Hindlimb muscle (tissue), 1 donor: ENCODE data around the gene MAP7. TPM values are rescaled to one million over a fixed set of nuclear protein-coding genes. Genes with fewer than 3 reads are reported as not detected.

Experiments
- DNase-seq: peaks from one replicate; pipeline ENCODE4 v3.0.0-alpha.2; 2013
- polyA plus RNA-seq: library from polyadenylated mRNA; unstranded; fragments of 120-200 nt; gene quantifications from one replicate; pipeline ENCODE4 v1.2.1, GENCODE V29; 2013; ENCODE audit not compliant: insufficient read length

Gene MAP7
- polyA plus RNA-seq, 1 donor, result 0.45 TPM

- no peak for DNase-seq
Measured at GRCh38 chr6:136528477-136528876, 21.7 kb downstream of the MAP7 start.

DNA sequence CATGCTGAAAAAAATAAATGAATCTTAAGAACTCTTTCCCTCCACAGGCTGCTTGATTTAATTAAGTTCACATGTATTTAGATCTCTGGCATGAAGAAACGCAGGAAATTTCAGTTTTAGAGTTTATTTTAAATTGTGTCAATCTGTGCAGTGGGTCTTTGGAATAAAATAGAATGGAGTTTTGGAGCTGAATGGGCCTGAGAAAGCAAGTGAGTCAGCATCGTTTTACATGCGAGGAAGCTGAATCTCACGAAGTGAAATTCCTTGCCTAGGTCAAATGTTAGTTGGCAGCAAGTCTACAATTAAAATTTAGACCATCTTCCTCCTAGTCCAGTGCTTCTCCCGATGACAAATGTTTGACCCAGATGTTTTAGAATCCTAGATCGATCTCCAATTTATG, 22.4 kb downstream of the MAP7 start:
- no peak for DNase-seq

DNA sequence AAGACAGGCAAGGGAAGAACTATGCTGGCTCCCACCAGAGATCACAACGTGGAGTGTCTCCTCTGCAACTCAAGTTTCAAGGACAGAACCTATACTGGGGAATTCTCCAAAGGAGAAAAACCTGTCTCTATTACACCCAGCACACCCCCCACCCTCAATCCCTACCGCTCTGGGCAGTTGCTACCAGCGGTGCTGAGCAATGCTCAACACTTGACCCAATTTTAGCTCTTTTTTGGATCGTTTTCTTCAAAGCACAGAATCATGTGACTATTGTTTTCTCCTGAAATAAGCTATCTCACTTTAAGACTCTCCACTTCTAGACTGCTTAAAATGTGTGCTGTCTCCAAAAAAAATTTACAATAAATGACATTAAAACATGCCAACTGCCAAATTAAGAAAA, 23.3 kb downstream of the MAP7 start:
- DNase-seq, result no peak

- DNase-seq, result no peak
Measured at GRCh38 chr6:136526196-136526930, 23.9 kb downstream of the MAP7 start.

DNA sequence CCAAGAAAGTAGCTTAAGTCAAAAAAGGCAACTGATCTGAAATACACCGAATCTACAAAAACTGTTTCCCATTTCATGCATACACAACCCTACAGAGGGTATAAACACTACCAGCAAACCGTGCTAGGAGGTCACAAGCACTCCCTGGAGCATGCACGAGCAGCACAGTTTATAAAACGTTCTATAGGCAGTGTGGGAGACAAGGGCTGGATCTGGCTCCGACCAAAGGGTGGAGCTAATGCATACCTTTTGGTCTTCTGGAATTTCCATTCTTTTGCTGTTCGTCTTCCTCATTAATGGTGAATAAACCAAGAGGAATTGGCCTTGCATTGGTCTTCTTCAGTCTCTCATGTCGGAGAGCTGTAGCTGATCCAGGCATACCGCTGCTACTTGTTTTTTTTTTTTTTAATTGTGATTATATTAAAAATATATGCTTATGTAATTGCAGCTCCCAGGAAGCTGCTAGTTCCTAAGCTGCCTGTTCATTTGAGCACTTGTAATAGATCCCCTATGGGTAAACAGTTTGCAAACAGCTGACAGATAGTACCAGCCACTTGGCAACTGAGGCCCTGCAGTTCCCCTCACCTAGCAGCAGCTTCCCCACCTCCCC, 24.5 kb downstream of the MAP7 start:
- no peak for DNase-seq

- no peak for DNase-seq
Measured at GRCh38 chr6:136524936-136525413, 25.2 kb downstream of the MAP7 start.

- no peak for DNase-seq
Measured at GRCh38 chr6:136524339-136524935, 25.8 kb downstream of the MAP7 start.

GRCh38 chr6:136523196-136523595, 27.0 kb downstream of the MAP7 start:
- no peak for DNase-seq

- DNase-seq, result no peak
Measured at GRCh38 chr6:136522636-136523035, 27.6 kb downstream of the MAP7 start.

GRCh38 chr6:136521911-136522310, 28.3 kb downstream of the MAP7 start:
- no peak for DNase-seq

GRCh38 chr6:136521427-136521826, 28.8 kb downstream of the MAP7 start:
- no peak for DNase-seq

DNA sequence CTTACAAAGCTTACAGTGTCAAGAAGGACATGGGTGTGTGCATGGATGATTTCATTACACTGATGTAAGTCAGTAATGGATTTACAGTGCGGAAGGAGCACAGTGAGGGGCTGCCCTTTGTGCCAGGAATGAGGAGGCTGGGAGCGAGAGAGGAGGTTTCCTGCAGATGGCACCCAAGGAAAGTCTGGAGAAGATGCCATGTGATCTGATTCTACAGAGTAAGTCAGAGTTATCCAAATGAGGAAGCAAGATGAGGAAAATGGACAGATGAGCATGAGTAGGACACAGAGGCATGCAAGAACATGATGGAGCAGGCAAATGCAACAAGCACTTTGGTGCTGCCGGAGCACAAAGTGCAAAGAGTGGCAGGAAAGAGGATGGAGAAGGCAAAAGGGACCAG, 29.7 kb downstream of the MAP7 start:
- DNase-seq, result no peak

DNA sequence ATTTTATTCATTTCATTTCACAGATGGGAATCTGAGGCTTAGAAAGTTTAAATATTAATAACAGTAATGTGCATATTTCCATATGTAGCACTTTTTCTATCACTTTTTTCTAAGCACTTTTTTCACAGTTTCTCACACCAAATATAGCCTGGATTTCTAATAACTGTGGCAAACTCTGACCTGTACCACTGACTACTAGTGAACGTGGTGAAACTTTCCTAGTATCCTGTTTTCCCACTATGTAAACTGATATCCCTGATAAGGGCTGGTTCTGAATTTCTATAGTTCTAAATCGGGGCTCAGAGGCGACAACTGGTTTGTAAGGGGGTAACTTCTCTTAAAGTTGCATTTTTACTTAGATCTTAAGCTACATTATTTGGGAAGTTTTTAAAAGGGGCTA, 32.6 kb downstream of the MAP7 start:
- no peak for DNase-seq

GRCh38 chr6:136517002-136517401, 33.2 kb downstream of the MAP7 start:
- no peak for DNase-seq

DNA sequence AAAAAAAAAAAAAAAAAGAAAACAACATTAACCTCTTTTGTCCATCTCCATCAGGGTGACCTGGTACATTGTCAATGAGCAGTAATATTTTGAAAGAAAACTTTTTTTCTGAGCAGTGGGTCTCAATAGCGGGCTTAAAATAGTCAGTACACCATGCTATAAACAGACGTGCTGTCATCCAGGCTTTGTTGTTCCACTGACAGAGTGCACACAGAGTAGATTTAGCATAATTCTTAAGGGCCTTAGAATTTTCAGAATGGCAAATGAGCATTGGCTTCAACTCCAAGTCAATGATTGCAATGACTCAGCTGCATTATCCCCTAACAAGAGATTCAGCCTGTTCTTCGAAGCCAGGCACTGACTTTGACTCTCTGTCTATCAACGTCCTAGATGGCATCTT, 35.6 kb downstream of the MAP7 start:
- DNase-seq, result no peak

DNA sequence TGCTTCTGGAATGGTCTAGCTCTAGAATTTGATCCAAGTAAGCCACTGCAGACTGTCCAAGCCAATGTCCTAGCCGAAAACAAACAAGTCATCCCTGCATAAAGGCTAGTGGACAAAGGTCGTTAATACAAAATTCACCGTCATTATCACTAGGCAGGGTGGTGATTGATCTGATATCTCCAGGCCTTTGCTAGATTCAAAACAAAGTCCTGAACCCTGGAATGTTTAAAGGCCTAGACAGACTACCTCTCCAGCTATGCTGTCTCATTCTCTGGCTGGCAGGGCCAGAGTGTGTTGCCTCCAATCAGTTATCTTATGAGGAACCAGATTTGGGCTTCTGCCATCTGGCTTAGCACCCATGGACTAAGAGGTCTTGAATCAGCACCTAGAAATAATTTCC, 38.3 kb downstream of the MAP7 start:
- DNase-seq, result no peak

DNA sequence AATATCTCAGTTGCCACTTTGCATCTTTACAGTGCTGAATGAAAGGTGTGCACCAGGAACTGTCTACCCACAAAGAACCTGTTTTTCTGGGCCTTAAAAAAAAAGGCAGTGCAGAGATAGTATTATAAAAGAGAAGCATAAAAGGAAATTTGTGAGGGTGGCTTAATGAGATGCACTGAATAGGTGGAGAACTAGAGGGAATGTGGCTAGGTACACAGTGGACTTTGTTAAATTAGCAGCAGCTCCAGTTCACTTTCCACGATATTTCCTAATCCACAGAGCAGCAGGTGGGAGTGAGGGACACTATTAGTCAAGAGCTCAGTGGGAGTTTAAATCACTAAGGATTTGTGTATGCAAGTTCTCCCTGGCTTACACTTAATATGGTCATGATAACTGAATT, 38.8 kb downstream of the MAP7 start:
- no peak for DNase-seq

DNA sequence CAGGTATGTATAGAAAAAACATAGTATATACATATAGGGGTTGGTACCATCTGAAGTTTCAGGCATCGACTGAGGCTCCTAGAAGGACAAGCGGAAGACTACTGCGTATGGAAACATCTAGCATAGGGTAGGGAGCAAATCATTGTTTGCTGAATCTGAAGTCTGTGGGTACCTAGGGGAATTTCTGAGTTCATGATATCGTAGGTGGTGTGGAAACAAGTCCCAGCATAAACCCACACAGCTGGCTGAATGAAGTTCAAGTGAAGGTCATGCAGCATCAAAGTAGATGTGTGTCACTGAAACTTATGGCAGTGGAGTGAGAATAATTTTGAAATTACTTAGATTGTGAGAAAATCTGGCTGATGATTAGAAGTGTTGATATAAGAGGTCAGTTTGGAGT, 39.4 kb downstream of the MAP7 start:
- DNase-seq, result no peak

DNA sequence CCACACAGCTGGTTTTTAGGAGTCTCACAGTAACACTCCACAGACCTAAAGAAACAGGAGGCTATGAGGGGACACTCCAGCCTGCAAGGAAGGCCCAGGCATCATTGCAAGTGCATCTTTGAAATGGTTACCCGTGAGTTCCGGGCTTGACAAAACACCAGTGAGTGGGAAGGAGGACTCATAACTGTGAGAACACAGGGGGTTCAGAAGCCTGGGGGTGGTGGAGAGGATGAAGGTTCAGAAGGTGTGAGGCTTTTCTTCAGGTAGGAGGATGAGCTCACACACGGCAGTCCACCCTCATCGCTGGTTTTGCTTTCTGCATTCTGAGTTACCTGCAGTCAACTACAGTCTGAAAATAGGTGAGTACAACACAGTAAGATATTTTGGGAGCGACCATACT, 39.9 kb downstream of the MAP7 start:
- DNase-seq, result no peak

- DNase-seq, result no peak
Measured at GRCh38 chr6:136508725-136509392, 41.4 kb downstream of the MAP7 start.

DNA sequence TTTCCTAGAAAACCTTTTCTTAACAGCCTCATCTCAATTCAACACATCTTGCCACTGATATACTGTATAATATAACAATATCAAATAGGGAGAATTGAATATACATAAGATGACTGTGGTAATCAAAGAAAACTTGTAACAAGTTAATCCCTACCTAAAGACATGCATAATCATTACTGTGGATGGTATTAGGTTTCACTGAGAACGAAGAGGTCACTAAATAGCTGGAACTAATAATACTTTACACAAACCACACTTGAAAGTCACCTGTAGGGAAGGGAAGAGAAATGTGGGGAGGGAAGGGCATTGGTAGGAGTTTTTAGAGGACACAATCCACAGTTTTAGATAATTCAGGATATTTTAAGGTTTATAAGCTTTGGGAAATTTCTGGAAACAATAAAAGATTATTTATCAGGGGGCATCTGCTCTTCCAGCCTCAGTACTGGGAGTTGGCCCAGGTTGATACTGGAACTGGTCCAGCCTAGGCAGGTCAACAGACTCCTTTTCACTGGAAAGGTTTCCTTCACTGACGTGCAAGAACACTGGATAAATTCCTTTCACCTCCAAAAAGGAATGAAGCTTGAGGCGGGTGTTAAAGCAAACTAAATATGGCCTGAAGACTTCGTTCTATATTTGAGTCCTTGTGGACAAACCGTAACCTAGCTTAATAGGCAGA, 44.0 kb downstream of the MAP7 start:
- DNase-seq, result no peak

DNA sequence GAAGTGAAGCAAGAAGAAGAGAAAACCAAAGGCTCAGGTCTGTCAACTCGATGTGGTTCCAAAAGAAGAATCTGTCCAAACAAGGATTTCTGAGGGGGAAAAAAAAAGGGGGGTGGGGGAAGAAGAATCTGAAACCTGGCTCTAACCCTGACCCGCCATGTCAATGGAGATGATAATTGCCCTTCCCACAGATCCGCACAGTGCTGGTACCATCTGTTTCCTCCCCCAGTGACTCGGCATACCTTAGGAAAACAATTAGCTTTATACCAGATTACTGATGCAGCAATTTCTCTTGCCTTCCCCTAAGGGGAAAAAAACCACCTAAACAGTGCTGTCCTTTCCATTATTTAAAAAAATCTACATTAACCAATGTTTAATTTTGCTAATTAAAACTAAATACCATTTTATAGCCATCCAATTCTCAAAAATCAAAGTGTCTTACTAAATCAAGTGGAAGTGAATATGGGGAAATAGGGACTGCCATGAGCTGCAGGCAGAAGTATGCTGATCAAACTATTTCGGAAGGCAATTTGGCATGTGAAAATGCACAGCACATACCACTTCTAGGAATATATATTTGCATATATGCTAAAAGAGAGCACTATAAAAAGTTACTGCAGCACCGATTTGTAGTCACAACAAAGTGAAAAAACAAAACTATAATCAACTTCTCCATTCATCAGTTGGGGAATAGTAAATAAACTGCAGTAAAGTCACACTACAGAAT, 46.8 kb downstream of the MAP7 start:
- DNase-seq, result no peak
